ENCODE results near the gene HSPA1B.

DNA sequence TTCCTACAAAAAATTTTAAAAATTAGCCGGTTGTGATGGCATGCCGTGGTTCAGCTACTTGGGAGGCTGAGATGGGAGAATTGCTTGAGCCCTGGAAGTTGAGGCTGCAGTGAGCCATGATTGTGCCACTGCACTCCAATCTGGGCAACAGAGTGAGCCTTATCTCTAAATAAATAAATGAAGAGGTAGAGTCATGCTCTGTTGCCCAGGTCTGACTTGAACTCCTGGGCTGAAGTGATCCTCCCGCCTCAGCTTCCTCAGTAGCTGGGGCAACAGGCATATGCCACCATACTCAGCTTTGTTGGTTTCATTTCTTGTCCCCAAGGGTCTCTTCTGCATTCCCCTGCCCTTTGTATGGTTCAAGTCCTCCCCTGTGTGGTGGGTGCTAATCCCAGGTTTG, 17.0 kb downstream of the HSPA1B start:
- TF ChIP-seq, protein P1, sequence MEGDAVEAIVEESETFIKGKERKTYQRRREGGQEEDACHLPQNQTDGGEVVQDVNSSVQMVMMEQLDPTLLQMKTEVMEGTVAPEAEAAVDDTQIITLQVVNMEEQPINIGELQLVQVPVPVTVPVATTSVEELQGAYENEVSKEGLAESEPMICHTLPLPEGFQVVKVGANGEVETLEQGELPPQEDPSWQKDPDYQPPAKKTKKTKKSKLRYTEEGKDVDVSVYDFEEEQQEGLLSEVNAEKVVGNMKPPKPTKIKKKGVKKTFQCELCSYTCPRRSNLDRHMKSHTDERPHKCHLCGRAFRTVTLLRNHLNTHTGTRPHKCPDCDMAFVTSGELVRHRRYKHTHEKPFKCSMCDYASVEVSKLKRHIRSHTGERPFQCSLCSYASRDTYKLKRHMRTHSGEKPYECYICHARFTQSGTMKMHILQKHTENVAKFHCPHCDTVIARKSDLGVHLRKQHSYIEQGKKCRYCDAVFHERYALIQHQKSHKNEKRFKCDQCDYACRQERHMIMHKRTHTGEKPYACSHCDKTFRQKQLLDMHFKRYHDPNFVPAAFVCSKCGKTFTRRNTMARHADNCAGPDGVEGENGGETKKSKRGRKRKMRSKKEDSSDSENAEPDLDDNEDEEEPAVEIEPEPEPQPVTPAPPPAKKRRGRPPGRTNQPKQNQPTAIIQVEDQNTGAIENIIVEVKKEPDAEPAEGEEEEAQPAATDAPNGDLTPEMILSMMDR (conservative IDR thresholded peaks at IDR 0.05) = no peak
- no peak for TF ChIP-seq ZFX (IDR thresholded peaks at IDR 0.05)

Measured in C4-2B (cell line).